G401 (cell line): ENCODE data around the gene PUS3. TPM values are rescaled to one million over a fixed set of nuclear protein-coding genes. Genes with fewer than 3 reads are reported as not detected.

ENCODE experiments used
- DNase-seq: peaks from one replicate; pipeline ENCODE4 v3.0.0-alpha.2; 2015; ENCODE audit warnings: low spot score
- in situ Hi-C: cut with HindIII; loops from 2 replicates; pipeline ENCODE4 v1.10.0; 2016; ENCODE audit warnings: low sequenced_read_pairs, mixed read lengths
- total RNA-seq: library from RNA; depleted of rRNA; stranded (reverse); fragments of >200 nt; shearing (Covaris generic); gene quantifications from 2 replicates; pipeline ENCODE4 v1.2.3, GENCODE V29; 2014

PUS3 gene
- total RNA-seq, 1 experiment from 2014 or later: 16.3 TPM

DNA sequence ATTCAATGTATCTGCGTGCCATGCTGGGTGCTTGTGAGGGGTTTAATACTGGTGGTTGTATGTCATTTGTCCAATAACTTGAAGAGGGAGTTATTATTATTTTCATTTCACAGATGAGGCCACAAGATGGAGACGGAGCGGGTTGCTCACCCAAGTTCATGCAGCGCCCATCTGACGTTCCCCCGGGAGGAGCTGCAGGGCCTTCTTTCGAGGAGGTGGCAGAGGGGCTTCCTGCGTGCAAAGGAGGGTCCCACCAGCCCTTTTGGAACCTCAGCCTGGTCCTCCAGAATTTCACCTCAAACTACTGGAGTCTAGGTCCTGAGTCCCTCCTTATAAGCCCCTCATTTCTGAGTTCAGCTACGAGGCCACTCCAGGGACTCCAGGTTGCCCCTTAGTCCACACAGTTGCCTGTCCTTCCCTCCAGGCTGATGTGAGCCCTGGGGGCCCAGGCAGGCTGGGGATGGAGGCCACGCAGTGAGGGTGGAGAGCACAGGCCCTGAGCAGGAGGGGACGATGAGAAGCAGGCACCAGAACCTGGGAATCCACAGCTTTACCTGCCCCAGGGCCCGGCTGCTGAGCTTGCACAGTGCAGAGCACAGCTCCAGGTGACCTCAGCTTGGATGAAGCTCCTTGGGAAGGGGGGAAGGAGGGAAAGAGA lies 39.9 kb upstream of the PUS3 start:
- no peak for DNase-seq
- in situ Hi-C loops: loop anchor here (25.0 kb wide), 1 partner anchor 269 kb away; the partner anchor contains the start of genes FAM118B and RPUSD4

DNA sequence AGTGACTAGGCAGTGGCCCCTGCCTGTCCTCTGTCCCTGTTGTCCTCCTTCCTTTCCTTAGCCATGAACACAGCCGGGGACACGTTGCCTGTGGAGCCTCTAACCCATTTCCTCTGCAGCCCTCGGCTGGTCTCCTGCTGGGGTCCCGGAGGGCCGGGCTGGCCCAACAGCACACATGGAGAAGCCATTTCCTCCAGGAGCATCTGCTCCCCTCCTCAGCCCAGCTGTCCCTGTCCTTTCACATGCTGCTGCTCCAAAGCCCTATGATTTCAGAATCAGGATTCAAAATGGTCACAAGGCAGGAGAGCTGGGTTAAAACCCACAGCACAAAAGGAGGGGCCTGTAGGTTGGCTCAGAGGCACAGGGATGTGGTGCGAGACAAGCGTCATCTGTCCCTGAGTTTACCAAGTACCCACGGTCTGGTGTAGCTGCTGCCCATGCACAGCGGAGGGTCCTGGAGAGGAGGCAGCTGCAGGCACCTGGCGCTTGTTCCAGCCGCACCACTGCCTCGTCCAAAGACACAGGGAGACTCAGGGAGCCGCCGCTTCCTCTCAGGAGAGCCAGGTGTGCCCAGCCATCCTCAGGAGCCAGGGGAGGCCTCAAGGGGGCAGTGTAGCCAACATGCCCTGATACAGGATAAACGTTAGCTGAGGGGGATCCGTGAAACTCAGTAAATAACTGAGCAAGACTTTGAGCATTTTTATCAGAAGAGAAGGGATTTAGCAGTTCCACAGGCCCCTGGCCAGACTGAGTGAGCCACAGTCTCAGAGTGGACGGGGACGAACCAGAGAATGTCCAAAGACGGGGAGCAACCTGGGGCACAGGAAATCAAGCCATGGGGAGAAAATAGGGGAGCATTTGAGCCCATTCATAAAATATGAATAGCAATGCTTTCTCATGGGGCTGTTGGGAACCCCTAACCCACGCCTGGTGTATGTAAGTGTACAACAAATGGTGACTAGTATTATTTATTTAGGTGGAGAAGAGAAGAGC lies 38.9 kb upstream of the PUS3 start:
- in situ Hi-C loops: loop anchor here (25.0 kb wide), 1 partner anchor 270 kb away; the partner anchor contains the start of genes FAM118B and RPUSD4
- peak; percentile 83 for DNase-seq

DNA sequence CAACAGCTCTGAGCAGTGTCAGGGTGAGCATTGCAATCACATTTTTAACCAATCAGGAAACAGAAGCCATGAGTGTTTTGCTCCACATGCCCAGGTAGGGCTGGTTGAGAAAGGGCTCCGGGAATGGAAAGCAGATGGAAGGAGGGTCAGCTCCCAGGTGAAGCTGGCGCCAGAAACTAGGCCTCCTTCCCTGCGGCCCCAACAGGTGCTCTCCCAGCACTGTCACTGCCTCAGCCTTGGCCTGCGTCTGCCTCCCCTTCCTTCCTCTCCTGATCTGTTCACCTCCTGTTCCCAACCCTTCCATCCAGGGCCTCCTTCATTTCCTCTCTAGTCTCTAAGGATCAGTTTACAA lies 38.2 kb upstream of the PUS3 start:
- in situ Hi-C loops: loop anchor here (25.0 kb wide), 1 partner anchor 271 kb away; the partner anchor contains the start of genes FAM118B and RPUSD4
- DNase-seq: peak; percentile 86

- DNase-seq: no peak
- in situ Hi-C loops: loop anchor here (25.0 kb wide), 1 partner anchor 272 kb away; the partner anchor contains the start of genes FAM118B and RPUSD4
These were observed 37.1 kb upstream of the PUS3 start for GRCh38 chr11:125940145-125940544.

- no peak for DNase-seq
- in situ Hi-C loops: loop anchor here (25.0 kb wide), 1 partner anchor 273 kb away; the partner anchor contains the start of genes FAM118B and RPUSD4
These were observed 36.1 kb upstream of the PUS3 start for GRCh38 chr11:125939081-125939521.

DNA sequence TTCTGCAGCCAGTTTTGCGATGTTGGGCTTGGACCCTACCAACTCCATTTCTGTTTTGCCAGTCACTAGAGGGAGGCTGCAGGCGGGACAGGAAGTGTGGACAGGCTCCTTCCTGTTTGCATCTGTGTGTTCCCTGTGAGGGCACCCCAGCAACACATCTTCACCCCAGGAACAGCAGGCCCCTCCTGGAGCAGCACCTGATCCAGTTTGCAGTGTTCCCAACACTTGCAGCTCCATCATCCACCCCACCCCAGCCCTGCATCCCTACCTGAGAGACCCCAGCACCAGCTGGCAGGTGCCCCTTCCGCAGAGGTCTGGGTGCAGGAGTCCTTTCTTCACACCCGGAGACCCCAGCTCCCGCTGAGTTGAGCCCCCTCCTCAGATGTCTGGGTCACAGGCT lies 35.4 kb upstream of the PUS3 start:
- in situ Hi-C loops: loop anchor here (25.0 kb wide), 1 partner anchor 274 kb away; the partner anchor contains the start of genes FAM118B and RPUSD4
- no peak for DNase-seq

DNA sequence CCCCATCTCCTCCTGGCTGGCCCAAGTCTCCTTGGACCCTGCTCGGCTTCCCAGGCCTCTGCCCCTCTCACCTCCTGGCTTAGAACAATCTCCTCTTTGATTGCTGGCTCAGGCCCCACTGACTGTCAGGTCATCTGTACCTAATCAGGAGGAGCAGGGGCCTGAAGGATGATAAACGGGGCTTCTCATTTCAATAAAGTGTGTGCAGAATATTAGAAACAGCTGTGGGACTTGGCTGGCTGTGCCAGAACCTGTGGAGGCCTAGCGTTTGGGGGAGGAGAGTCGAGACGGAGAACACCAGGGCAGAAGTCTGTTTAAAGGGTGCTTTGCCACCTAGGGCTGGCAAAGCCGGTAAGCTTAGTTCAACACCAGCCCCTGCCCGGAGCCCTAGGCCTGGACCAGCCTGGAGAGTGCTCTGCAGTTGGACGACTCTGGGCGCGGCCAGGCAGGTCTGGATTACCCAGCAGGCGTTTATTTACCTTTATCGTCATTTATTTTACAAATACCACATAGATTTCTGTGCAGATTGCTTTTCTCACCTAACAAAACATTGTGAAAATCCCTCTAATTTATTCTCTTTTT lies 32.7 kb upstream of the PUS3 start:
- no peak for DNase-seq
- in situ Hi-C loops: loop anchor here (25.0 kb wide), 1 partner anchor 277 kb away; the partner anchor contains the start of genes FAM118B and RPUSD4

DNA sequence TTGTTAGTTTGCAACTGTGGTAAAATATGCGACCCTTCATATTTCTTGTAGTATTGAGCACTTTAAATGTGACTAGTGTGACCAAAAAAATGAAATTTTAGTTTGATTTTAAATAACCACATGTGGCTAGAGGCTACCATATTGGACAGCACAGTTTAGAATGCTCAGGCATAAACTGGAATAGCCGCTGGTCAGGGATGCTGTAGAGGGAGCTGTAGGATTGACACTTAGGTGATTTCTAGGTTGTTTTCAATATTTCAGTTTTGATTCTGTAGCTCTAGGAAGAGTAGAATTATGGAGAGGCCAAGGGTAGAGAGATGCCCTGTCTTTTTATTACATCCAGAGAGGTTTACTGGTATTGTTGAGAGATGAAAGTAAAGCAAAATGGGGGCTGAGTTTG lies 32.0 kb upstream of the PUS3 start:
- no peak for DNase-seq
- in situ Hi-C loops: loop anchor here (25.0 kb wide), 1 partner anchor 277 kb away; the partner anchor contains the start of genes FAM118B and RPUSD4

GRCh38 chr11:125934473-125934872 lies 31.5 kb upstream of the PUS3 start:
- in situ Hi-C loops: loop anchor here (25.0 kb wide), 1 partner anchor 278 kb away; the partner anchor contains the start of genes FAM118B and RPUSD4
- DNase-seq: no peak

DNA sequence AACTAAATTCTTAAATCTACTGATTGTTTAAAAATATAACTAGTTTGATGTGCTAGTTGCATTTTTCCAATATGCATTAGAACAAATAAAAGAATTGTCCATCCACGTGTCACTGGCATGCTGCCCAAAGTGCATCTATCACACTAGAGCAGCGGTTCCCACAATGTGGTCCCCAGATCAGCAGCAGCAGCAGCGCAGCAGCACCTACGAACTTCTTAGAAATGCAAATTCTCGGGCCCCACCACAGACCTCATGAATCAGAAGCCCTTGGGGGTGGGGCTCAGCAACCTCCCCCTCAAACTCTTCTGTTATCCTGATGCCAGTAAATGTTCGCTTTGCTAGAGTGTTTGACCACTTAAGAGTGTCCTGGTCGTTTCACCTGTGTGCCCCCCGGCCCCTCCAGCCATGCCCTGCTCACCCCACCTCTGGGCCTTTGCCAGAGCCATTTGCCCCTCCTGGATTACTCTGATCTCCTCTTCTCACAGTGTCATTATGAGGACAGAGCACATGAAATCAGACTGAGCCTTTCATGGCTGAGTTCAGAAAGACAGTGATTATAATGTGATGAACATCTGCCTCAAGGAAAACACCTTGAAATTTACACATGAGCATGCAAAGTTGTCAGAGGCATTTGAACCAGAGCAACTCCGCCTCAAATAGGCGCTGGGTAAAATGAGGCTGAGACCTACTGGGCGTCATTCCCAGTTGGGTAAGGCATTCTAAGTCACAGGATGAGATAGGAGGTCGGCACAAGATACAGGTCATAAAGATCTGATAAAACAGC lies 30.2 kb upstream of the PUS3 start:
- in situ Hi-C loops: loop anchor here (25.0 kb wide), 1 partner anchor 279 kb away; the partner anchor contains the start of genes FAM118B and RPUSD4
- DNase-seq: no peak

DNA sequence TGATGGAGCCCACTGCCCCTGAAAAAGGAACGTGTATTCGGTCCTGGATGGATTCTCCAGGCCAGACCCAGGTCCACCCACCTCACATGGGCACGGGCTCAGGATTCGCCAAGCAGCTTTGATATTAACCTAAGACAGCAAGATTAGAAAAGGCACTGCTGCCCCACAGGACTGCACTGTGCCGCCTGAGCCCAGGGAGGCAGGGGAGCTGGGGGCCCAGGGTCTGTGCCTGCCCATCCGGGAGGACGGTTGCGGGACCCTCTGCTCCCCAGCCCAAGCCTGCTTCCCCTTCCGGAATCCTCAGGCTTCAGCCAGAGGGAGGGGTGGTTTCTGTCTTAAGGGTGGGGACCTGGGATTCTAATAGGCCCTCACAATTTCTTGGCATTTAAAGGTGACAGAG lies 29.3 kb upstream of the PUS3 start:
- in situ Hi-C loops: loop anchor here (25.0 kb wide), 1 partner anchor 280 kb away; the partner anchor contains the start of genes FAM118B and RPUSD4
- DNase-seq: no peak

- in situ Hi-C loops: loop anchor here (25.0 kb wide), 1 partner anchor 281 kb away; the partner anchor contains the start of genes FAM118B and RPUSD4
- DNase-seq: no peak
These were observed 28.7 kb upstream of the PUS3 start for GRCh38 chr11:125931668-125932067.

- in situ Hi-C loops: loop anchor here (25.0 kb wide), 1 partner anchor 281 kb away; the partner anchor contains the start of genes FAM118B and RPUSD4
- no peak for DNase-seq
These were observed 28.1 kb upstream of the PUS3 start for GRCh38 chr11:125931116-125931515.

- DNase-seq: no peak
- in situ Hi-C loops: loop anchor here (25.0 kb wide), 1 partner anchor 282 kb away; the partner anchor contains the start of genes FAM118B and RPUSD4
These were observed 27.1 kb upstream of the PUS3 start for GRCh38 chr11:125930076-125930450.

GRCh38 chr11:125929445-125930075 lies 26.6 kb upstream of the PUS3 start:
- in situ Hi-C loops: loop anchor here (25.0 kb wide), 1 partner anchor 283 kb away; the partner anchor contains the start of genes FAM118B and RPUSD4
- no peak for DNase-seq

GRCh38 chr11:125926682-125927081 lies 23.7 kb upstream of the PUS3 start:
- no peak for DNase-seq
- in situ Hi-C loops: loop anchor here (25.0 kb wide), 1 partner anchor 286 kb away; the partner anchor contains the start of genes FAM118B and RPUSD4

DNA sequence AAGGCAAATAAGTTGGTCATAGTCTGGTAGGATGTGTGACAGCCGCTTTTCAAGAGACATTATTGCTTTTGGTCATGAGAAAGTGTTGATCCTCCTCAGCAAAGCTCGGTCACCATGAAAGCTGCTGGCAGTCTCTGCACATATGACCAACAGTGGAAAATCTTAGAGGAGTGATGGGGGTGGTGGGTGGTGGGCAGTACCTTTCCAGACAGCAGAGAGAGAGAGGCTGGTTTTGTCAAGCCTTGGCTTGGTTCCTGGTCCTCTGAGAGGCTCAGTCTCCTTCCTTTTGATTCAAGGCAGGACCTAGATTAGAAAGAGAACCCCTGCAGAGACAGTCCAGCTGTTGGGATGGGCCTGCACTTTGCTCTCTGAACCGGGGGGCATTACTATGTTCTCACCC lies 22.8 kb upstream of the PUS3 start:
- DNase-seq: no peak
- in situ Hi-C loops: loop anchor here (25.0 kb wide), 1 partner anchor 286 kb away; the partner anchor contains the start of genes FAM118B and RPUSD4
